Measurements from ENCODE around the gene TBCCD1. TPM values are rescaled to one million over a fixed set of nuclear protein-coding genes. Genes with fewer than 3 reads are reported as not detected.

TBCCD1 gene
- total RNA-seq, 1 donor from 2014 or later = 14.6 TPM

- H3K27ac ChIP-seq (ENCODE audit: low read depth, low read length) = no peak overlapping the region
- peaks cover 0 to 4% (median 0%) of the 10 kb centered on the region in 3 donors for H3K9me3 ChIP-seq (ENCODE audit: control insufficient read depth in 3 of 3, low read length in 3 of 3)
- no peaks in the 10 kb centered on the region for H3K36me3 ChIP-seq (ENCODE audit: control insufficient read depth in 3 of 3, insufficient read depth in 3 of 3, low read length in 3 of 3)
- H3K4me1 ChIP-seq (ENCODE audit: control insufficient read depth in 3 of 3, insufficient read depth in 3 of 3, low read length in 3 of 3) = no peaks in the 10 kb centered on the region
- H3K27me3 ChIP-seq (ENCODE audit: control insufficient read depth in 3 of 3, insufficient read depth in 3 of 3, low read length in 3 of 3) = peaks cover 7 to 25% (median 15%) of the 10 kb centered on the region in 3 donors
- no peak overlapping the region for H3K4me3 ChIP-seq (ENCODE audit: low read length in 3 of 3)
- no peak overlapping the region for H3K9ac ChIP-seq (ENCODE audit: low read depth in 1 of 3, low read length in 3 of 3)
Measured at GRCh38 chr3:186512570-186513302, 54.4 kb downstream of the TBCCD1 start.

GRCh38 chr3:186511702-186512101 is 55.4 kb downstream of the TBCCD1 start:
- H3K36me3 ChIP-seq (ENCODE audit: control insufficient read depth in 3 of 3, insufficient read depth in 3 of 3, low read length in 3 of 3) = no peaks in the 10 kb centered on the region
- no peak overlapping the region for H3K27ac ChIP-seq (ENCODE audit: low read depth, low read length)
- H3K9ac ChIP-seq (ENCODE audit: low read depth in 1 of 3, low read length in 3 of 3) = no peak overlapping the region
- no peaks in the 10 kb centered on the region for H3K4me1 ChIP-seq (ENCODE audit: control insufficient read depth in 3 of 3, insufficient read depth in 3 of 3, low read length in 3 of 3)
- H3K4me3 ChIP-seq (ENCODE audit: low read length in 3 of 3) = no peak overlapping the region
- peaks cover 0 to under 1% (median 0%) of the 10 kb centered on the region in 3 donors for H3K9me3 ChIP-seq (ENCODE audit: control insufficient read depth in 3 of 3, low read length in 3 of 3)
- peaks cover 7 to 23% (median 11%) of the 10 kb centered on the region in 3 donors for H3K27me3 ChIP-seq (ENCODE audit: control insufficient read depth in 3 of 3, insufficient read depth in 3 of 3, low read length in 3 of 3)

- H3K27me3 ChIP-seq (ENCODE audit: control insufficient read depth in 3 of 3, insufficient read depth in 3 of 3, low read length in 3 of 3) = peaks cover 7 to 23% (median 9%) of the 10 kb centered on the region in 3 donors
- no peaks in the 10 kb centered on the region for H3K9me3 ChIP-seq (ENCODE audit: control insufficient read depth in 3 of 3, low read length in 3 of 3)
- no peaks in the 10 kb centered on the region for H3K4me1 ChIP-seq (ENCODE audit: control insufficient read depth in 3 of 3, insufficient read depth in 3 of 3, low read length in 3 of 3)
- no peak overlapping the region for H3K9ac ChIP-seq (ENCODE audit: low read depth in 1 of 3, low read length in 3 of 3)
- H3K4me3 ChIP-seq (ENCODE audit: low read length in 3 of 3) = no peak overlapping the region
- H3K36me3 ChIP-seq (ENCODE audit: control insufficient read depth in 3 of 3, insufficient read depth in 3 of 3, low read length in 3 of 3) = no peaks in the 10 kb centered on the region
- no peak overlapping the region for H3K27ac ChIP-seq (ENCODE audit: low read depth, low read length)
Measured at GRCh38 chr3:186511245-186511644, 55.9 kb downstream of the TBCCD1 start.

GRCh38 chr3:186510374-186511079 is 56.6 kb downstream of the TBCCD1 start:
- H3K4me1 ChIP-seq (ENCODE audit: control insufficient read depth in 3 of 3, insufficient read depth in 3 of 3, low read length in 3 of 3) = no peaks in the 10 kb centered on the region
- peaks cover 7 to 23% (median 9%) of the 10 kb centered on the region in 3 donors for H3K27me3 ChIP-seq (ENCODE audit: control insufficient read depth in 3 of 3, insufficient read depth in 3 of 3, low read length in 3 of 3)
- no peaks in the 10 kb centered on the region for H3K9me3 ChIP-seq (ENCODE audit: control insufficient read depth in 3 of 3, low read length in 3 of 3)
- no peaks in the 10 kb centered on the region for H3K36me3 ChIP-seq (ENCODE audit: control insufficient read depth in 3 of 3, insufficient read depth in 3 of 3, low read length in 3 of 3)
- no peak overlapping the region for H3K4me3 ChIP-seq (ENCODE audit: low read length in 3 of 3)
- H3K27ac ChIP-seq (ENCODE audit: low read depth, low read length) = no peak overlapping the region
- no peak overlapping the region for H3K9ac ChIP-seq (ENCODE audit: low read depth in 1 of 3, low read length in 3 of 3)

- no peak overlapping the region for H3K4me3 ChIP-seq (ENCODE audit: low read length in 3 of 3)
- no peaks in the 10 kb centered on the region for H3K9me3 ChIP-seq (ENCODE audit: control insufficient read depth in 3 of 3, low read length in 3 of 3)
- H3K4me1 ChIP-seq (ENCODE audit: control insufficient read depth in 3 of 3, insufficient read depth in 3 of 3, low read length in 3 of 3) = no peaks in the 10 kb centered on the region
- H3K27me3 ChIP-seq (ENCODE audit: control insufficient read depth in 3 of 3, insufficient read depth in 3 of 3, low read length in 3 of 3) = peaks cover 7 to 23% (median 9%) of the 10 kb centered on the region in 3 donors
- no peaks in the 10 kb centered on the region for H3K36me3 ChIP-seq (ENCODE audit: control insufficient read depth in 3 of 3, insufficient read depth in 3 of 3, low read length in 3 of 3)
- no peak overlapping the region for H3K27ac ChIP-seq (ENCODE audit: low read depth, low read length)
- H3K9ac ChIP-seq (ENCODE audit: low read depth in 1 of 3, low read length in 3 of 3) = no peak overlapping the region
Measured at GRCh38 chr3:186509423-186509822, 57.7 kb downstream of the TBCCD1 start.

- no peaks in the 10 kb centered on the region for H3K36me3 ChIP-seq (ENCODE audit: control insufficient read depth in 3 of 3, insufficient read depth in 3 of 3, low read length in 3 of 3)
- no peak overlapping the region for H3K27ac ChIP-seq (ENCODE audit: low read depth, low read length)
- peaks cover 0 to 3% (median 0%) of the 10 kb centered on the region in 3 donors for H3K4me1 ChIP-seq (ENCODE audit: control insufficient read depth in 3 of 3, insufficient read depth in 3 of 3, low read length in 3 of 3)
- no peaks in the 10 kb centered on the region for H3K9me3 ChIP-seq (ENCODE audit: control insufficient read depth in 3 of 3, low read length in 3 of 3)
- H3K4me3 ChIP-seq (ENCODE audit: low read length in 3 of 3) = no peak overlapping the region
- H3K9ac ChIP-seq (ENCODE audit: low read depth in 1 of 3, low read length in 3 of 3) = no peak overlapping the region
- peaks cover 5 to 11% (median 8%) of the 10 kb centered on the region in 3 donors for H3K27me3 ChIP-seq (ENCODE audit: control insufficient read depth in 3 of 3, insufficient read depth in 3 of 3, low read length in 3 of 3)
Measured at GRCh38 chr3:186506857-186507256, 60.3 kb downstream of the TBCCD1 start.

GRCh38 chr3:186506191-186506739 is 60.9 kb downstream of the TBCCD1 start:
- no peak overlapping the region for H3K4me3 ChIP-seq (ENCODE audit: low read length in 3 of 3)
- no peaks in the 10 kb centered on the region for H3K36me3 ChIP-seq (ENCODE audit: control insufficient read depth in 3 of 3, insufficient read depth in 3 of 3, low read length in 3 of 3)
- no peak overlapping the region for H3K27ac ChIP-seq (ENCODE audit: low read depth, low read length)
- H3K27me3 ChIP-seq (ENCODE audit: control insufficient read depth in 3 of 3, insufficient read depth in 3 of 3, low read length in 3 of 3) = peaks cover 5 to 8% (median 6%) of the 10 kb centered on the region in 3 donors
- H3K9ac ChIP-seq (ENCODE audit: low read depth in 1 of 3, low read length in 3 of 3) = no peak overlapping the region
- H3K4me1 ChIP-seq (ENCODE audit: control insufficient read depth in 3 of 3, insufficient read depth in 3 of 3, low read length in 3 of 3) = peaks cover 0 to 3% (median 0%) of the 10 kb centered on the region in 3 donors
- H3K9me3 ChIP-seq (ENCODE audit: control insufficient read depth in 3 of 3, low read length in 3 of 3) = no peaks in the 10 kb centered on the region

GRCh38 chr3:186502966-186503712 is 64.0 kb downstream of the TBCCD1 start:
- no peaks in the 10 kb centered on the region for H3K9me3 ChIP-seq (ENCODE audit: control insufficient read depth in 3 of 3, low read length in 3 of 3)
- peaks cover 5 to 8% (median 5%) of the 10 kb centered on the region in 3 donors for H3K27me3 ChIP-seq (ENCODE audit: control insufficient read depth in 3 of 3, insufficient read depth in 3 of 3, low read length in 3 of 3)
- H3K9ac ChIP-seq (ENCODE audit: low read depth in 1 of 3, low read length in 3 of 3) = no peak overlapping the region
- H3K4me3 ChIP-seq (ENCODE audit: low read length in 3 of 3) = no peak overlapping the region
- peaks cover 0 to 3% (median 0%) of the 10 kb centered on the region in 3 donors for H3K4me1 ChIP-seq (ENCODE audit: control insufficient read depth in 3 of 3, insufficient read depth in 3 of 3, low read length in 3 of 3)
- no peak overlapping the region for H3K27ac ChIP-seq (ENCODE audit: low read depth, low read length)
- no peaks in the 10 kb centered on the region for H3K36me3 ChIP-seq (ENCODE audit: control insufficient read depth in 3 of 3, insufficient read depth in 3 of 3, low read length in 3 of 3)

- Histone ChIP-seq H3K27me3 (ENCODE audit: control insufficient read depth in 3 of 3, insufficient read depth in 3 of 3, low read length in 3 of 3) (peaks cover 3 to 8% (median 5%) of the 10 kb centered on the region in 3 donors), H3K27ac (ENCODE audit: low read depth, low read length) (no peak overlapping the region), H3K4me3 (ENCODE audit: low read length in 3 of 3) (no peak overlapping the region), H3K9me3 (ENCODE audit: control insufficient read depth in 3 of 3, low read length in 3 of 3) (no peaks in the 10 kb centered on the region), H3K9ac (ENCODE audit: low read depth in 1 of 3, low read length in 3 of 3) (no peak overlapping the region), H3K4me1 (ENCODE audit: control insufficient read depth in 3 of 3, insufficient read depth in 3 of 3, low read length in 3 of 3) (peaks cover 0 to 3% (median 0%) of the 10 kb centered on the region in 3 donors), H3K36me3 (ENCODE audit: control insufficient read depth in 3 of 3, insufficient read depth in 3 of 3, low read length in 3 of 3) (no peaks in the 10 kb centered on the region)
Measured at GRCh38 chr3:186502138-186502948, 64.8 kb downstream of the TBCCD1 start.
